Ureter (tissue), 1 donor: Measurements from ENCODE around the gene FANCM. TPM values are rescaled to one million over a fixed set of nuclear protein-coding genes. Genes with fewer than 3 reads are reported as not detected.

Source experiments
- DNase-seq: peaks from one replicate; pipeline ENCODE4 v3.0.0-alpha.2; 2020; ENCODE audit warnings: low spot score
- total RNA-seq: library from RNA; stranded (reverse); gene quantifications from one replicate; pipeline ENCODE4 v1.2.4, GENCODE V29; 2023
- donor health status: DM: yes; HTN: yes; CAD: no.

The FANCM gene
- total RNA-seq, 1 donor from 2014 or later, result 9.9 TPM

GRCh38 chr14:45242706-45243105 lies 107.0 kb downstream of the FANCM start:
- DNase-seq, result no peak

- DNase-seq, result no peak
Observed at GRCh38 chr14:45246151-45246550, 110.4 kb downstream of the FANCM start.

DNA sequence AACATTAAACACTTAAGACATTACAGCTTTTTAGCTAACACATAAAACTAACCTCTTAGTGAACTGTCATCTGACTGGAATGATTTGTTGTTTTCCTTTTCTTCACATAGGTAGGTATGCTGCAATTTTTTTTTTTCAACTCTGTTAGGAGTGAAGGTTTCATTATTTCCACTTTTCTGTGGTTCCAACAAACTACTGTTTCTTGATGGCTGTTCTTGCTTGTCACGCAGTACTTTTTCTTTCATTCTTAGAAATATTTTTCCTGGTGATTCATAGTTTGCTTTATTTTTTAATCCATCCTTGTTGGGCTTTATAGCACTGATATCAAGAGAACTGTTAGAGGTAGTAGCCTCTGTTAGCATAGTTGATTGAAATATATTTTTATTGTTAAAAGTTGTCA lies 111.0 kb downstream of the FANCM start:
- DNase-seq, result no peak

- no peak for DNase-seq
Observed at GRCh38 chr14:45247427-45247826, 111.7 kb downstream of the FANCM start.

DNA sequence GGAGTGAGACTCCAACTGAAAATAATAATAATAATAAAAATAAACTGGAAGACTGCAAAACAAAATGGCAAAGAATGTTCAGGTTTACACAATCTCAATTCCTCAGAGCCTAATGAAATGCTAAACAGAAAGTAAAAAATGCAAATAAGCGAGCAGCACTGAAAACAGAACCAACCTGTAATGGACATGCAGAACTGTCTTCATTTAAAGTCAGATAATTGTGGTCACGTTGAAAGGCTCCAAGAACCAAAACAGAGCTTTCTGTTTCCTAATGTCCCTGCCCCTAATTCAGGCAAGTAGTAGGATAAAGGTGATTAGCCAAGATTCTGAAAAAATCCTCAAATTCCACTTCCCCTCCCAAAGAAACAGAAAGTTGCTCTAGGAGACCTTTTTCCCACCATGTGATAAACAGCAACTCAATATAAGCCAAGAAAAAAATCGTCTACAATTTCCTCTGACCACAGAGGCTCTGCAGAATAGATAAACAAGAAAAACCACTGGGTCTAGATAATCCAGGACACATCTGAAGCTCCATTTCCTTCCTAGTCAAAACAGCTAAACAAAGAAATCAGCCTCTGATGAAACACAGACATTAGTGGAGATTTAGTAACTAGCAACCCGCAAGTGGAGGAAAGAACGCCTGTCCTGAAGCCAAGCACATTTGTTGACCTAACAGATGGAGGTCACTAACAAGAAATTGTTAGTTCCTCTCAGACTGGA lies 114.3 kb downstream of the FANCM start:
- DNase-seq, result no peak

Other genes with a start within 250 kb of the FANCM start
- 15.4 TPM for gene KLHL28, start 174.0 kb upstream of the FANCM start, total RNA-seq
- 33.5 TPM for gene TOGARAM1, start 173.7 kb upstream of the FANCM start, total RNA-seq
- 55.1 TPM for gene PRPF39, start 51.8 kb upstream of the FANCM start, total RNA-seq
- gene FKBP3, start 1.4 kb upstream of the FANCM start, total RNA-seq, result 46.7 TPM
- 26.1 TPM for gene MIS18BP1, start 117.3 kb downstream of the FANCM start, total RNA-seq